GM12872 (cell line): ENCODE results near the gene VWF.
A peak's percentile ranks its signal among the peaks of the same experiment; 100 is the strongest.

Experiments
- CTCF ChIP-seq: IDR thresholded peaks from 3 replicates; pipeline ENCODE4 v1.5.1; 2011; ENCODE audit warnings: low read depth, mild to moderate bottlenecking, low read length, moderate library complexity; ENCODE audit not compliant: insufficient read depth

Gene VWF

GRCh38 chr12:6020930-6021329 is 103.5 kb downstream of the VWF start:
- no peak for TF ChIP-seq CTCF

- no peak for TF ChIP-seq CTCF
Measured at GRCh38 chr12:6018265-6018664, 106.2 kb downstream of the VWF start.

- TF ChIP-seq CTCF: no peak
Measured at GRCh38 chr12:6016756-6017155, 107.7 kb downstream of the VWF start.

- no peak for TF ChIP-seq CTCF
Measured at GRCh38 chr12:5997260-5997659, 127.2 kb downstream of the VWF start.

GRCh38 chr12:5996459-5996858 is 128.0 kb downstream of the VWF start:
- TF ChIP-seq CTCF: no peak

- no peak for TF ChIP-seq CTCF
Measured at GRCh38 chr12:5989621-5990020, 134.8 kb downstream of the VWF start.

GRCh38 chr12:5988659-5989116 is 135.8 kb downstream of the VWF start:
- peak; percentile 96 for TF ChIP-seq CTCF

GRCh38 chr12:5988088-5988487 is 136.4 kb downstream of the VWF start:
- TF ChIP-seq CTCF: no peak
